Measurements from ENCODE around the gene STUM.
"Not testable (repeated sequence)": the region's sequence is repeated elsewhere in the genome, so short reads cannot be mapped to it uniquely, and the experiment has no call there.

STUM gene

GRCh38 chr1:226584164-226584563, 35.6 kb downstream of the STUM start:
- peak; percentile 37 for DNase-seq

- DNase-seq = no peak
Observed at GRCh38 chr1:226586116-226586515, 37.6 kb downstream of the STUM start.

GRCh38 chr1:226586650-226587422, 38.3 kb downstream of the STUM start:
- no peak for DNase-seq

GRCh38 chr1:226588484-226588883, 39.9 kb downstream of the STUM start:
- no peak for DNase-seq

GRCh38 chr1:226589008-226589733, 40.6 kb downstream of the STUM start:
- no peak for DNase-seq

- no peak for DNase-seq
Observed at GRCh38 chr1:226590614-226591013, 42.0 kb downstream of the STUM start.

GRCh38 chr1:226593541-226593940, 45.0 kb downstream of the STUM start:
- DNase-seq = no peak

- DNase-seq = no peak
Observed at GRCh38 chr1:226596531-226597165, 48.1 kb downstream of the STUM start.

- no peak for DNase-seq
Observed at GRCh38 chr1:226597616-226598454, 49.3 kb downstream of the STUM start.

- no peak for DNase-seq
Observed at GRCh38 chr1:226598455-226598849, 49.9 kb downstream of the STUM start.

GRCh38 chr1:226598955-226599354, 50.4 kb downstream of the STUM start:
- not testable (repeated sequence) for DNase-seq

GRCh38 chr1:226599636-226600238, 51.2 kb downstream of the STUM start:
- no peak for DNase-seq

- no peak for DNase-seq
Observed at GRCh38 chr1:226600254-226600653, 51.7 kb downstream of the STUM start.

GRCh38 chr1:226601456-226601855, 52.9 kb downstream of the STUM start:
- no peak for DNase-seq

- DNase-seq = no peak
Observed at GRCh38 chr1:226602186-226603021, 53.8 kb downstream of the STUM start.

- peak; percentile 63 for DNase-seq
Observed at GRCh38 chr1:226603022-226603857, 54.7 kb downstream of the STUM start.

- no peak for DNase-seq
Observed at GRCh38 chr1:226603858-226604559, 55.4 kb downstream of the STUM start.

- no peak for DNase-seq
Observed at GRCh38 chr1:226604560-226605317, 56.2 kb downstream of the STUM start.

- no peak for DNase-seq
Observed at GRCh38 chr1:226605318-226605950, 56.9 kb downstream of the STUM start.
